ENCODE data around the gene USPL1.
"Not testable (repeated sequence)": the region's sequence is repeated elsewhere in the genome, so short reads cannot be mapped to it uniquely, and the experiment has no call there.

The USPL1 gene

DNA sequence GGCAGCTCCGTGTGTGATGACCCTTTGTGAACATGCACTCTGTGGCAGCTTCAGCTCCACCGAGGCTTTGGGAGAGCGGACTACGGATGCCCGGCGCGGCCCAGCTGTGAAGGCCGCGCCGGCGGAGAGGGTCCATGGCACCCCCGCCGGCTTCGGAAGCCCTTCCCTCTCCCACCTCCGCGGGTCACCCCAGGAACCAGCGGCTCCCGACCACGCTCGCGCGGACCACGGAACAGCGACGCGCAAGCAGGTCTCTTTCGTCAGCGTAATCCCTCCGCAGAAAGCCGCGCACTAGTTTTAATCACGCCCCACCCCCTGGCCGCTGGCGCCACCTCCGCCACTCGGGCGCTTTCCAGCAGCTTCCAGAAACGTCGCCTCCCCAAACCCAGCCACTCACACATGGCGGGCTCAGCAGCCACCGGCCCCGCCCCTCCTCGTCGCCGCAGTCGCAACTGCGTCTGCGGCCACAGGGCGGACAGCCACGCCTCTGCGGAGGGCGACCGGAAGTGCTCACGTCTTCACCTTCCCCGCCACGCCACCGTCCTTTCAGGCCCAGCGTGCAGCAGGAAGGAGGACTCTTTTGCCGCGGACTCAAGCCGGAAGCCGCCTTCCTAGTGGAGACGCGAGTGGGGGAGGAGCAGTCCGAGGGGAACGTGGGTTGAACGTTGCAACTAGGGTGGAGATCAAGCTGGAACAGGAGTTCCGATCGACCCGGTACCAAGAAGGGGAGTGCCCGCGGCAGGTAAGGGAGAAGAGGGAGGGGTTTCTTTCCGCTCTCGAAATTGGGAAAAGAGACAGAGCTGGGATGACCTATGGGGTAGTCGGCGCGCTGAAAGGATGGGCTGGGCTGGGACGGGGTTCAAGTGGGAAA, at the start of gene USPL1:
Gene USPL1, plus strand, starts transcription at position 606 of the 871 bp plus-strand sequence. CDS start 3,221 bp downstream, outside the sequence.
- peak; percentile 97 for DNase-seq (ENCODE audit: low spot score)

DNA sequence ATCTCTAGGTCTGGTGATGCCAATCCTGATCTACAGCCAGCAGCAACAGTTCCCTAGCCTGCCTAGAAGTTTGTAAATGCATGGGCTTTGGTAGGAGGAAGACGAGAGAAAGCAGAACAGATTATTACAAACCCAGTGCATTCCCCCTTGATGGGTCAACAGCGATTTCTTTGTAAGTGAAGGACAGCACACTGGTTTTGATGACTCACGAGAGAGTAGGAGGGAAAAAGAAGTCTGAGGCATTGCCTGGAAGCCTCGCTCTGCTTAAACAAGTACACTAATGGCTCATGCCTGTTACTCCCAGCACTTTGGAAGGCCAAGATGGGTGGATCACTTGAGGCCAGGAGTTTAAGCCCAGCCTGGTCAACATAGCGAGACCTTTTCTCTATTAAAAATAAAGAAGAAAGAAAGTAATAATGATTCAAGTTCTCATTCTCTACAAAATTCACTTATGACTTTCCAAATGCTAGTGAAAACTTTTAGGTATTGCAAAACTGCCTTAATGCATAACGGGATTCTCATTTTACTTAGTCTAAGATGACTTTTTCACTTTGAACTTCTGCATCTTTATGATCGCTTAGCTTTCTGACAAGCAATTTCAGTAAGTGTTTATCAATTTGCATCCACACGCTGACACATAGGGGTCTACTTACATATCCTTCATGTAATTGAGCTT, 47.7 kb upstream of the USPL1 start:
- peak; percentile 23 for DNase-seq (ENCODE audit: low spot score)

DNA sequence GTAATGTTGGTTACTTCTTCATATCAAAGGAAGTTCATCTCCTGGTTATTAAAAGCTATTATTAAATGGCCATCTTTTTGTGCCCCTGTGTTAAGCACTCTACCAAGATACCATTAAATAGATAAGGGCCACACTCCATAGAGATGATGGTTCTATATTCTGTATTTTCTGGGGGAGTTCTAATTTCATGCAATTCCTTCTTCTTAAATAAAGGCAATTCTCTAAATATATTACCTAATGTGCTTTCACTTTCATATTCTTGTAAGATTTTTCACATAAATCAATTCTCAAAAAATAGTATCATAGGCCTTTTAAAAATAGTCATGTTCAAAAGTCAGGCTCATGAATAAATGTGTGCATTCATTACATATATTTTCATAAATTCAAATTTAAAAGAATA, 47.0 kb upstream of the USPL1 start:
- no peak for DNase-seq (ENCODE audit: low spot score)

DNA sequence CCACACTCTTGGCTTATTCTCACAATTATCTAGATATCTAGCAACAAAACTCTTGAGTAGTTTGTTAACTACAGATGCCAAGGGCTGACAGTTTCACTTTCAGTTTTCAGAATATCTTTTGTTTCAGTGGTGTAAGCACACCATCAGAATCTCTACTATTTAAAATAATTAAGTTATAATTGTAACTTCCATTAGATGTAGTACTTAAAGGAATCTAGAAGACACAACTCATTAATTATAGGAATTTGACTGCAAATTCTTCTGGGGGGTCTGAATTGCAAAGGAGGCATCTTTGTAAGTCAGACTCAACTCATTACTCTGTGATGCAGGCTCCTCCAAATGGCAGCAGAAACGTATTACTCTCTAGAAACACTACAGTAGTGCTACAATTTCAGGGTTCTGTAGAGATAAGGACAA, 44.9 kb upstream of the USPL1 start:
- peak; percentile 61 for DNase-seq (ENCODE audit: low spot score)

DNA sequence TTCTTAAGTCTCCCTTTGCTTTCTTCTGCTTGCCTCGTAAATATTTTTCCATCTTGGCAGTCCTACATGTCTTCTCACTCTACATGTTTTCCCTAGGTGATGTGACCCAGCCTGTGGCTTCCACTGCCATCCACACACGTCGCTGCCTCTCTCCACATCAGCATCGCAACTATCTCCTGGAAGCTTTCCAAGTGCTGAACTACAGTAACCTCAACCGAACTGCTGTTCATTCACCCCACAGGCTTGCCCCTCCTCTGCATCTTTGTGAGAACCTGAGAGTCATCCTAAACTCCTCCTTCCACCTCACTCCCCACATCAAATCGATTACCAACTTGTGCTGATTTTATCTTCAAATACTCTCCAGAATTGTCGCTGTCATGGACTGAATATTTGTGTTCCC, 41.2 kb upstream of the USPL1 start:
- DNase-seq (ENCODE audit: low spot score): no peak

DNA sequence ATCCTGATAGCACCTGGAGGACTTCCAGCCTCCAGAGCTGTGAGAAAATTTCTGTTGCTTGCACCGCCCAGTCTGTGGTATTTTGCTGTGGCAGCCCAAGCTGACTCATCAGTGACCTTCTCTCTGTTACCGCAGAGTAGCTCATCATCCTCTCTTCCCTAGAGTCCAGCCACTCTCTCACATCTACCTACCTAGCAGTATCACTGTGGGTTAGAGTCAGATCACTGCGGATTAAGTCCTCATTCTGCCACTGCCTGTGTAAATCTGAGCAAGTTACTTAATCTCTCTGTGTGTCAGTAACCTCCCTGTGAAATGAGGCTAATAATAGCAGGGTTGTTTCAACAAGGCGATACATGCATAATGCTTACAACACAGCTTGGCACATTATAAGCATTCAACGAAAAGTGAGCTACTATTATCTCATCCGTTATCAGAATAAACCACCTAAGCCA, 40.3 kb upstream of the USPL1 start:
- peak; percentile 7 for DNase-seq (ENCODE audit: low spot score)

DNA sequence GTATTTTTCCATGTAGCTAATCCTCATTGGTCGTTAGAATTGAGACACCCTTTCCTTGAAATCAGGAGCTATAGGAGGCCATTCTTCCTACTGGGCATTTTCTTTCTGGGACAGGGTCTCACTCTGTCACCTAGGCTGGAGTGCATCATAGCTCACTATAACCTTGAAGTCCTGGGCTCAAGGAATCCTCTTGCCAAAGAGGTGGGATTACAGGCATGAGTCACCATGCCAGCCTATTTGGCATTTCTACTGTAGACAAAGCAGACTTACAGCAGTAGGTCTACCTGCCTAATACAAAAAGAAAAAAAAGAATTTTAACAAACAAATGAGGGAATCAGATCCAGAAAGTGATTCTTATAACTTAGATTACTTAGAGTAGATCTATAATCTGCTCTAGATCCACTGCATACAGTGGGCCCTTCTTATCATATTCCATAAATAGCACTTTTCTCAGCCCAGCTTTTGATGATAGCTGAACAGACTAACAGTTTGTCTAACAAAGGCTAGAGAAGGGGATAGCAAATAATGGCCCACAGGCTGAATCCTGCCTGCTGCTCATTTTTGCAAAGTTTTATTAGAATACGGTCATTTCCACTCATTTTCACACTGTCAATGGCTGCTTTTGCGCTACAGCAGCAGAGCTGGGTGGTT, 36.7 kb upstream of the USPL1 start:
- no peak for DNase-seq (ENCODE audit: low spot score)

DNA sequence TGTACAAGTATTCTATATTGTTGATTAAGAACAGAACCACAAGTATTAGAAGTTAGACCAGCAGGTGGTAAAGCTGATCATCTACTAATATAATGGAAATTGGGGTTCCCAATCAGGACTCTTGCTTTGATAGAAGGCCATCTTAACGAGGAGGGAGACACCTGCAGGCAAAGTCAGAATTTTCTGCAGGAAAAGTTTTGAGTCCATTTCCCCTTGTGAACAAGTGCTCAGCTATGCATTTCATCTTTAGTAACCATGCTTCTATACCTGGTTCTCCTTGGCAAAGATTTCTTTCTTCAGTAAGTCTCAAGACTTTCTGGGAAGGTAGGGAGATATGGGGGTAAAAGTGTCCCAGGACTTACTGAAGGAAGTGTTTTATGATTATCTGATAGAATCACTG, 36.1 kb upstream of the USPL1 start:
- DNase-seq (ENCODE audit: low spot score): peak; percentile 4

DNA sequence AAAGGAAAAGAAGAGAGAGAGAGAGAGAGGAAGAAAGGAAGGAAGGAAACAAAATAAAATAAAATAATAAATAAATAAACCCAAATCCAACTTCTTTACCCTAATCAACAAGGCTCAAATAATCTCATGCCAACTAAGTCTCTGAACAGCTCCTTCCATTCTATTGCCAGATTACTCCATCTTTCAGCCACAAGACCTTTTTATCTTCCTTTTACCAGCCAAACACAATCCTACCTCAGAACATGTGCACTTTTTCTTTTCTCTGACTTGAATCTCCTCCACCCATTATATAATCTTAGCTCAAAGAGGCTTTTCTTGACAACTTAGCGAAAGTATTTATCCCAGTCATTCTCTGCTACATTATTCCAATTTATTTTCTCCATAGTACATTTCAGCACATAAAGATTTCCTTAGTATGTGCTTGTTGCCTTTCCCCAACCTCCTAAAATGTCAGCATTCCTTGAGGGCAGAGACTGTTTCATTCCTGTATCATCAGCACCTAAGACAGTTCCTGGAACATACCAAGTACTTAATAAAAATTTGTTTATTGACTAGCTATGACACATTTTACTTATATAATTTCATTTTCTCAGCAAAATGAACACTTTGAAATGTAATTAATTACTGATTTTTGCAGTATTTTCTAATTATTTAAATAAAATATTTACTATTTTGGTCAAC, 33.5 kb upstream of the USPL1 start:
- no peak for DNase-seq (ENCODE audit: low spot score)

DNA sequence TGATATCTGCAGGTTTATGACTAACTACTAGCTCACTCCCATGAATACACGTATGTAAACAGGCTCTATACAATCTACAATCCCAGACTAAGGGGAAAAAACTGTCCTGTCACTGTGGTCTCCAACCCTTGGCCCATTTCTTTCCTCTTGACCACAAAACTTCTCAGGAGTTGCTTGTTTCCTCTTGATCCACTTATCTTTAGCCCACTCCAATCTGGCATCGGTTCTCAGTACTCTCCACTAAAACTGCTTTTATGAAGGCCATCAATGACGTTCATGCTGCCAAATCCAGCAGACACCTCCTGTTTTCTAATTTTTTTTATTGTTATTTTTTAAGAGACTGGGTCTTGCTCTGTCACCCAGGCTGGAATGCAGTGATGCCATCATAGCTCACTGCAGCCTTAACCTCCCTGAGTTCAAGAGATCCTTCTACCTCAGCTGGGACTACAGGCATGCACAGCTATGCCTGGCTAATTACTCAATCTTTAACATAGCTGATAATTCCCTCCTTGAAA, 31.9 kb upstream of the USPL1 start:
- no peak for DNase-seq (ENCODE audit: low spot score)

DNA sequence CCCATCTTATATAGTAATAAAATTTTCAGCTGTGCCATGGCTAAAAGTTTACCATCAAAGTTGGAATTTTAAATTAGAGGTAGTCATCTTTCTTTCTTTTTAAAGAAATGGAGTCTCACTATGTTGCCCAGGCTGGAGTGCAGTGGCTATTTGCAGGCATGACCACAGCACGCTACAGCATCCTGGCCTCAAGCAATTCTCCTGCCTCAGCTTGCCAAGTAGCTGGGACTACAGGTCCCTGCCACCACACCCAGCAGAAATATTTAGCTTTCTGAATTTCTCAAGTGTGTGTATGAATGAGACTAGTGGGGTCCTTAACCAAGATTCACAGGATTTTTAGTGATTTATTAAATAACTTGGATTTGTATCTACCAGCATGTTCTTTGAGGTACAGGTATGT, 30.5 kb upstream of the USPL1 start:
- no peak for DNase-seq (ENCODE audit: low spot score)

DNA sequence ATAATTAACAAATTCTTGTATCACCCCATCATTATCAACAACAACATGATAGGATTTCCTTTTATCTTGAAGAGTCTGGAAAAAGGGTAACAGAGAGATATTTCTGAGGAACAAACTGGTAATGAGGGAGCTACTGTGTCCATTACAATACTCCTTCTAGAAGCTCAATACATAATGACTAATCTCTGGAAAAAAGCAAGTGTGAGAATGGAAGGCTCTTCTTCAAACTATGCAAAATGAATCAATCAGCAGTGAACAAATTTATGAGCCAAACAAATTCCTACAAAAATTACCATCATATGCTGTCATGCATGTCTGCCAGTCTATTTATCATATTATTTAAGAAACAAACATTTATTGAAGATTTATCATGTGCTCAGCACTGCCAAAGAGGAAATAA, 30.0 kb upstream of the USPL1 start:
- no peak for DNase-seq (ENCODE audit: low spot score)

DNA sequence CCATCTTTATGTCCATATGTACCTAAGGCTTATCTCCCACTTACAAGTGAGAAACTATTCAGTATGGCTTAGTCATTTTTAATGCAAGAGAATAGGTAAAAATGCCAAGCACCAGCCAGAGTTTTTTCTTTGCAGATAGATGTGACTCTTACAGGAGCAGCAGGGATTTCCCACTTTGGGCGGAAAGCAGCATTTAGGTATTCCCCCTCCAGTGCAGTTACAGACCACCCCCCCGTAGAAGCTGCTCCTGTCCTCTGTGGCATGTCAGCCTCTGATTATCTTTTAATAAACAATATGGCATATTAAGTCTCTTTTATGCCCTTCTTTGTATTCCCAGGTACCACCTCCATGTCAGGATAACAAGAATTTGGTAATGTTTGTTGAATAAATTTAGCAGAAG, 24.7 kb upstream of the USPL1 start:
- no peak for DNase-seq (ENCODE audit: low spot score)

DNA sequence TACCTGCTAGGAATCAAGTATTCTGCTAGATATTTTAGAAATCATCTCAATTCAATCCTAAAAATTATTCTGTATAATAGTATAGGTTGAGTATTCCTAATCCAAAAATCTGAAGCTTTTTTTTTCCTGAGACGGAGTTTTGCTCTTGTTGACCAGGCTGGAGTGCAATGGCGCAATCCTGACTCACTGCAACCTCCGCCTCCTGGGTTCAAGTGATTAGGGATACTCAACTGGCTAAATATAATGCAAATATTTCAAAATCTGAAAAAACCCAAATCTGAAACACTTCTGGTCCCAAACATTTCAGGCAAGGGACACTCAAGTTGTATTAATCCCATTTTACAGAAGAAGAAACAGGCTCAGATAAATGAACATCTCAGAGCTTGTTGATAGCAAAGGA, 17.2 kb upstream of the USPL1 start:
- no peak for DNase-seq (ENCODE audit: low spot score)

DNA sequence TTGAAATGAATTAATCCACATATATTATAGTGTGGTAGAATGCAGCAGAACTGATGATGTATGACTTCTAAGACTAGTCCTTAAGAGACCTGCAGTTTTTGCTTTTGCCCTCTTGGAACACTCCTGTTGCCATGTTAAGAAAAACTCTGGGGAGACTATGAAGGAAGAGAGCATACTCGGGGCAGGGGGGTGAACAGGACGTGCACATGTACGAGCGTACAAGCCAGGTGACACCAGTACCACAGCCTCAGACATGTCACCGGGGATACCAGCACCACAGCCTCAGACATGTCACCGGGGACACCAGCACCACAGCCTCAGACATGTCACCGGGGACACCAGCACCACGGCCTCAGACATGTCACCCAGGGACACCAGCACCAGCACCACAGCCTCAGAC, 15.9 kb upstream of the USPL1 start:
- DNase-seq (ENCODE audit: low spot score): no peak

DNA sequence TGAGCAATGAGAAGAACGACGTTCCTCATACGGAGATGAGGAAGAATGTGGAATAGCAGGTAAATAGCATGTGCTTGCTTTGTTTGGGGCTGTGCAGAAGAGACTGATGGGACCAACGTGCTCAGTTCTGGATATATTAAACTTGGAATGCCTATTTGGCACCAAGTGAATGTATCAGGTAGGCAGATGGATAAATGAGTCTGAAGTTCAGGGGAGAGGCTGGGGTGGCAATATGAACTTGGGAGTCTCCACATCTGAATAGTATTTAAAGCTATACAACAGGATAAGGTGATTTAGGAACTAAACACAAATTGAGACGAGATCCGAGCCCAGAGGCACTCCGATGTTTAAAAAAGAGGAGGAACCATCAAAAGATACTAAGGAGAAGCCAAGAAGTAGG, 12.7 kb upstream of the USPL1 start:
- no peak for DNase-seq (ENCODE audit: low spot score)

DNA sequence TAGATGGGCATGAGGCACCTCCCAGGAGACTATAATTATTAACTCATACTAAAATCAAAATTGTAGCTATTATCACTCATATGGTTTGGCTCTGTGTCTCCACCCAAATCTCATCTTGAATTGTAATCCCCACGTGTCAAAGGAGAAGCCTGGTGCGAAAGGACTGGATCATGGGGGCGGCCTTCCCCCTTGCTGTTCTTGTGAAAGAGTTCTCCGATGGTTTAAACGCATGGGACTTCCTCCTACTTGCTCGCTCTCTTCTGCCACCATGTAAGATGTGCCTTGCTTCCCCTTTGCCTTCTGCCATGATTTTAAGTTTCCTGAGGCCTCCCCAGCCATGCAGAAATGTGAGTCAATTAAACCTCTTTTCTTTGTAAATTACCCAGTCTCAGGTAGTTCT, 10.5 kb upstream of the USPL1 start:
- not testable (repeated sequence) for DNase-seq (ENCODE audit: low spot score)

DNA sequence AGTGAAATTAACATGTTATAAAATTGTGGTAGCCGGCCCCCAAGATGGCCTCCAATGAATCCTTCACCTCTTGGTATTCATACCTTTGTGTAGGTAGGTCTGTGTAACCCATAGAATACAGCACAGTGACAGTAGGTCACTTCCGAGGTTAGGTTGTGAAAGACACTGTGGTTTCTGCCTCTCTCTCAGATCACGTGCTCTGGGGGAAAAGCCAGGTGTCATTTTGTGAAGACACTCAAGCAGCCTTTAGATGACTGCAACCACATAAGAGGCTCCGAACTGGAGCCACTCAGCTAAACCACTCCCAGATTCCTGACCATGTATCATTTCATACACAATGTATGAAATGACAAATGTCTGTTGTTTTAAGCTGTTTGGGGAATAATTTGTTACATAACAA, 9.8 kb upstream of the USPL1 start:
- no peak for DNase-seq (ENCODE audit: low spot score)

DNA sequence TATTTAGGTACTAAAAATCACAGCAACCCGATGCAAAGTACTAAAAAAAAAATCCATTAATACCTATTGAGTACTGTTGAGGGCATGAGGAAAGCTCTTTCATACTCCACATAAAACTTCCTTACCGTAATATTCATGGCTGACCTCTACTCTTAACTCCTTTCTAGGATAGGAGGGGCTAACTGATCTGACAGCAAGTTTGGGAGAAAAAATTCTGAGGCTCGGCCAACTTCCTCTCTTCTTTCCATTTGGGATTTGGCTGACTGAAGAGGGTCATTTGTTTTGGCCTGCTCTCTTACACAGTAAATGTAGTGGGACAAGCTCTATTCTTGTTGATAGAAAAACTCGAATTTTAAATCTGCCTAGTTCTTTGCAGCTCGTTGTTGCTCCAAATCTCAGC, 9.4 kb upstream of the USPL1 start:
- no peak for DNase-seq (ENCODE audit: low spot score)

DNA sequence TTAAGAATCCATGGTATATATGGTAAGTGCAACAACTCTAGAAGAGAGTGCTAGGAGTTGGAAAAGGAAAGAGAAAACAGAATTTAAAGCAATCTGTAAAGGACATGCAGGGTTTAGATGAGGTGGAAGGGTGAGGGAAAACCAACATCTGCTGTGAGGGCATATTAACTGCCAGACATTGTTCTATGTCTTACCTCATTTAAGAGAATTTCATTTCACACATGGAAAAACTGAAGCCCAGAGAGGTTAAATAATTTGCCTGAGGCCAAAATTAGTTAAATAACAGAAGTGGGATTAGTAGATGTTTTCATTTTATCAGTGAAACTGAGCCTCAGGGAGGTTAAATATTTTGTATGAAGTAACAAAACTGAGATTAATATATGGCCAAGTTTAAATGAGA, 7.4 kb upstream of the USPL1 start:
- no peak for DNase-seq (ENCODE audit: low spot score)

DNA sequence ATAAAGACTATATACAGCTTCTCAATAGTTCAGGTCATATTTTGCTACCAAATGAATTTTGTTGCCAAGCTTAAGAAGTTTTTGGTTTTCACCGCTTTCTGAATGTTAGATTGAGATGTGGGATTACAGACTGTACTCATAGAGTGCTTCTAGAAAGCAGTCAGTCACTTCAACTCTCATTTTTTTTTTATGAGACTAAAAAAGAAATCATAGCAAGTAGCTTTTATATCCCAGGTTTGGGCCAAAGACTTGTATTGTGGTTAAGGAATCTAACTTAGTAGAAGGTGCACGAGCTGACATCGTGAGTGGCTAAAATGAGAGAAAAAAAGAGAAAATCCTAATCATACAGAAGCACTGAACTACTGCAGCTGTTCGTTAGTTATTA, 2.2 kb upstream of the USPL1 start:
- DNase-seq (ENCODE audit: low spot score): peak; percentile 6

DNA sequence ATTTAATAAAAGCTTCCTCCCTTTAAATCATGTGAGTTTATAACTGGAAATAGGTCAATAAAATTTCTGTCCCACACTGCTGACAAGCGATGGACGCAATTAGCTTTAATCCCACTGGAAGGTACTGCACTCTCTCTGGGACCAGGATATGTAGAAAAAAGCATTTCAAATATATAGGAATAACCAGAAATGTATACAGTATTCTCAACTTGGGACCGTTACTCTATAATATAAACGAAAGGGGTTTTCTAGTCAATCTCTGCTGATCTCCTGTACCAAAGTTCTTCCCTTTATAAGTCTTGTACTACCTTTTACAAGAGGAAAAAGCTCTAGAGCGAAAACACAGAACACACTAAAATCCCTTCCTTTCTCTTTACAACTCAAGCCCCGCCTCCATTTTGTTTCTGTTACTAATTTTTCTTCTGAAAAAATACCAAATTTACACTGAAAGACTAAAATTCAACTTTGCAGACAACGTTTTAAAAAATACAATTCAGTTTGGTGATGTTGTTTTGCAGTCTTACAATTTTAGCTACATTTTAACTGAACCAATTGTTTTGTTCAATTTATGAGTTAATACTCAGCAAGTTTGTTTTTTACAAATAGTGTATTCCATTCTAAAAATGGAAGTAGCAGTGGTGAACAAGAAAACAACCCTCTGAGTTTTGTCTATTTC, 1.7 kb upstream of the USPL1 start:
- DNase-seq (ENCODE audit: low spot score): peak; percentile 55
